Measurements from ENCODE around the gene GOLGA6C. TPM values are rescaled to one million over a fixed set of nuclear protein-coding genes. Genes with fewer than 3 reads are reported as not detected.
"Not testable (repeated sequence)": the region's sequence is repeated elsewhere in the genome, so short reads cannot be mapped to it uniquely, and the experiment has no call there.

GOLGA6C gene
- total RNA-seq, 6 donors from 2014 or later: not detected

GRCh38 chr15:75223688-75224087 is 34.4 kb upstream of the GOLGA6C start:
- DNase-seq (no peak), ATAC-seq (ENCODE audit: low FRiP score in 2 of 2) (no peak)
- WGBS, 2 donors: 85 to 88% methylated on average over 2 to 6 of the region's 6 CpGs
- no peak overlapping the region for H3K27ac ChIP-seq
- no peaks in the 10 kb centered on the region for H3K27me3 ChIP-seq
- H3K4me1 ChIP-seq: peaks cover 0 to 8% (median 3%) of the 10 kb centered on the region in 4 donors
- H3K4me3 ChIP-seq: no peak overlapping the region
- no peaks in the 10 kb centered on the region for H3K9me3 ChIP-seq
- TF ChIP-seq POLR2AphosphoS5 (IDR thresholded peaks at IDR 0.05): no peak
- TF ChIP-seq POLR2A (IDR thresholded peaks at IDR 0.05): no peak
- no peak for TF ChIP-seq EP300 (IDR thresholded peaks at IDR 0.05)
- no peak for TF ChIP-seq CTCF (IDR thresholded peaks at IDR 0.05)
- H3K36me3 ChIP-seq: peaks cover 0 to 4% (median 0%) of the 10 kb centered on the region in 4 donors

- Histone ChIP-seq H3K27me3 (no peaks in the 10 kb centered on the region), H3K4me1 (peaks cover 0 to 8% (median 3%) of the 10 kb centered on the region in 4 donors), H3K36me3 (peaks cover 0 to 4% (median 0%) of the 10 kb centered on the region in 4 donors), H3K9me3 (no peaks in the 10 kb centered on the region), H3K4me3 (no peak overlapping the region), H3K27ac (no peak overlapping the region)
- DNase-seq (no peak), ATAC-seq (ENCODE audit: low FRiP score in 2 of 2) (no peak)
- WGBS, 2 donors: 77 to 83% methylated on average over 6 to 12 of the region's 12 CpGs
- TF ChIP-seq POLR2A (IDR thresholded peaks at IDR 0.05) (no peak), POLR2AphosphoS5 (IDR thresholded peaks at IDR 0.05) (no peak), EP300 (IDR thresholded peaks at IDR 0.05) (no peak), CTCF (IDR thresholded peaks at IDR 0.05) (no peak)
These were observed 33.9 kb upstream of the GOLGA6C start for GRCh38 chr15:75224281-75224680.

- H3K27ac ChIP-seq, H3K4me1 ChIP-seq, H3K9me3 ChIP-seq, H3K4me3 ChIP-seq, H3K27me3 ChIP-seq, H3K36me3 ChIP-seq, DNase-seq: not testable (repeated sequence)
- peak in 1 of 2 donors; percentile 3 for ATAC-seq (ENCODE audit: low FRiP score in 2 of 2)
- WGBS, 2 donors: 58 to 64% methylated on average over 4 to 10 of the region's 10 CpGs
These were observed 32.9 kb upstream of the GOLGA6C start for GRCh38 chr15:75225102-75225836.

- no peaks in the 10 kb centered on the region for H3K36me3 ChIP-seq
- no peaks in the 10 kb centered on the region for H3K27me3 ChIP-seq
- H3K9me3 ChIP-seq: no peaks in the 10 kb centered on the region
- WGBS, 2 donors: 81 to 82% methylated on average over 10 to 13 of the region's 16 CpGs
- H3K27ac ChIP-seq: no peak overlapping the region
- no peak for ATAC-seq (ENCODE audit: low FRiP score in 2 of 2)
- no peak for DNase-seq
- H3K4me3 ChIP-seq: no peak overlapping the region
- TF ChIP-seq EP300 (IDR thresholded peaks at IDR 0.05): no peak
- no peak for TF ChIP-seq CTCF (IDR thresholded peaks at IDR 0.05)
- no peak for TF ChIP-seq POLR2A (IDR thresholded peaks at IDR 0.05)
- TF ChIP-seq POLR2AphosphoS5 (IDR thresholded peaks at IDR 0.05): no peak
- H3K4me1 ChIP-seq: peaks cover 5 to 8% (median 6%) of the 10 kb centered on the region in 4 donors
These were observed 32.0 kb upstream of the GOLGA6C start for GRCh38 chr15:75225951-75226732.

GRCh38 chr15:75227112-75227511 is 31.0 kb upstream of the GOLGA6C start:
- H3K27ac ChIP-seq; ATAC-seq (ENCODE audit: low FRiP score in 2 of 2); H3K4me3 ChIP-seq; H3K27me3 ChIP-seq; H3K9me3 ChIP-seq; H3K4me1 ChIP-seq; DNase-seq; H3K36me3 ChIP-seq: not testable (repeated sequence)
- 72 to 89% methylated on average over 7 of the region's 7 CpGs for WGBS, 2 donors

All from upper lobe of left lung (tissue), 6 donors.